Measurements from ENCODE around the gene GSDME. TPM values are rescaled to one million over a fixed set of nuclear protein-coding genes. Genes with fewer than 3 reads are reported as not detected.

GSDME gene
- total and polyA plus RNA-seq, 2 of the 4 experiments (the other 2 are of a cell fraction): 75.2 to 78.7 TPM

- H2AK5ac ChIP-seq (ENCODE audit: low read depth, low read length): peak overlapping the region; percentile 45
- BruUV-seq (replicated peaks): no TSS peak
- H4K20me1 ChIP-seq (ENCODE audit: insufficient read depth, low read length): peaks cover 3% of the 10 kb centered on the region; the same call in 1 of the 2 replicates
- TF ChIP-seq RFX5 (IDR thresholded peaks at IDR 0.05; ENCODE audit: low read depth, low read length) (no peak), MAZ (IDR thresholded peaks at IDR 0.05; ENCODE audit: borderline replicate concordance, low read depth, low read length) (0 out of 2 replicates have a peak, but pooled peaks have one; percentile 16), BHLHE40 (IDR thresholded peaks at IDR 0.05; ENCODE audit: low read depth, low read length) (no peak), MXI1 (IDR thresholded peaks at IDR 0.05; ENCODE audit: borderline replicate concordance, low read depth, low read length) (peak; percentile 50; the same call in 1 of the 2 replicates)
- H4K91ac ChIP-seq (ENCODE audit: insufficient read depth, low read depth, low read length): peak overlapping the region; percentile 35; the same call in 1 of the 2 replicates
- H3K27me3 ChIP-seq (ENCODE audit: control insufficient read depth, insufficient read depth, low read length): no peaks in the 10 kb centered on the region
- WGBS, 2 experiments (ENCODE audit: extremely low coverage in 2 of 2, insufficient read length in 1 of 2): no CpG with 5 or more reads among the region's 4 CpGs
- ChIA-PET POLR2A (ENCODE audit: unreplicated experiment) (interaction anchor here (0.5 kb wide), 1 partner anchor 398 kb away, joined by 3 read pairs; no protein-coding TSS in a partner anchor), CTCF (interaction anchor here (0.9 kb wide), 1 partner anchor 31 kb away, joined by 3 read pairs; no protein-coding TSS in a partner anchor)
- no peak overlapping the region; the same call in 1 of the 2 replicates for H3K56ac ChIP-seq (ENCODE audit: extremely low read depth, insufficient read depth, low read length)
- H3K4me2 ChIP-seq (ENCODE audit: low read depth, low read length): peak overlapping the region; percentile 38
- no peaks in the 10 kb centered on the region for H3K9me3 ChIP-seq (ENCODE audit: control insufficient read depth, insufficient read depth, low read length)
- peak overlapping the region; percentile 52 for H2BK5ac ChIP-seq (ENCODE audit: low read depth, low read length, poor library complexity, severe bottlenecking)
- peak overlapping the region; percentile 59 for H2BK20ac ChIP-seq (ENCODE audit: low read depth, low read length)
- dilution Hi-C loops (cut with HindIII; ENCODE audit: low sequenced_read_pairs, unreplicated experiment) (no loop called here), intact Hi-C loops (cut with micrococcal nuclease) (loop anchor here (2.0 to 10.0 kb wide), 2 partner anchors 55 to 103 kb away; partner anchors contain the start of gene GSDME), in situ Hi-C loops (cut with MboI; ENCODE audit: low sequenced_read_pairs) (no loop called here)
- peak overlapping the region in 1 of 2 experiments; percentile 26; a peak in 3 of 4 replicates for H4K8ac ChIP-seq (ENCODE audit: low read depth in 2 of 2, low read length in 2 of 2)
- DNase-seq (peak; percentile 96), ATAC-seq (ENCODE audit: low read depth) (peak; percentile 86)
- peaks cover 6 to 32% of the 10 kb centered on the region in 2 experiments; a peak in 3 of 4 replicates for H3K79me1 ChIP-seq (ENCODE audit: low read depth in 1 of 2, low read length in 2 of 2)
- peak overlapping the region; percentile 46 for H2BK120ac ChIP-seq (ENCODE audit: low read depth, low read length)
- peaks cover 5% of the 10 kb centered on the region; the same call in 1 of the 2 replicates for H3K36me3 ChIP-seq (ENCODE audit: control insufficient read depth, insufficient read depth, low read length)
- H3K23ac ChIP-seq (ENCODE audit: low read depth, low read length): peak overlapping the region; percentile 63
- peak overlapping the region; percentile 43; the same call in 1 of the 2 replicates for H3K27ac ChIP-seq (ENCODE audit: insufficient read depth, low read length)
- H3K9ac ChIP-seq (ENCODE audit: low read depth, low read length): no peak overlapping the region
- no peak overlapping the region for H4K5ac ChIP-seq (ENCODE audit: low read depth, low read length)
- peak overlapping the region; percentile 33 for H3K4ac ChIP-seq (ENCODE audit: low read depth, low read length)
- peaks cover 32% of the 10 kb centered on the region for H3K9me1 ChIP-seq (ENCODE audit: insufficient read depth, low read length)
- peak overlapping the region; percentile 77 for H2AK9ac ChIP-seq (replicated peaks; ENCODE audit: low read depth, low read length, poor library complexity)
- H2BK15ac ChIP-seq (ENCODE audit: low read depth, low read length): peak overlapping the region; percentile 11; the same call in 1 of the 3 replicates
- H3K4me1 ChIP-seq (ENCODE audit: control insufficient read depth, insufficient read depth, low read length): peaks cover 30% of the 10 kb centered on the region
- peak overlapping the region; percentile 8; the same call in 1 of the 2 replicates for H3K18ac ChIP-seq (ENCODE audit: low read depth, low read length)
- H3K4me3 ChIP-seq (ENCODE audit: insufficient read depth, low read depth, low read length): no peak overlapping the region
- H2AFZ ChIP-seq (replicated peaks; ENCODE audit: low read length, poor library complexity): no peak overlapping the region
- H3K14ac ChIP-seq (replicated peaks; ENCODE audit: low read depth, low read length): peak overlapping the region; percentile 19; the same call in 1 of the 2 replicates
Measured at GRCh38 chr7:24701261-24702235, 55.7 kb downstream of the GSDME start.
